ENCODE results near the gene PEX7.
"Not testable (repeated sequence)": the region's sequence is repeated elsewhere in the genome, so short reads cannot be mapped to it uniquely, and the experiment has no call there.

Gene PEX7

DNA sequence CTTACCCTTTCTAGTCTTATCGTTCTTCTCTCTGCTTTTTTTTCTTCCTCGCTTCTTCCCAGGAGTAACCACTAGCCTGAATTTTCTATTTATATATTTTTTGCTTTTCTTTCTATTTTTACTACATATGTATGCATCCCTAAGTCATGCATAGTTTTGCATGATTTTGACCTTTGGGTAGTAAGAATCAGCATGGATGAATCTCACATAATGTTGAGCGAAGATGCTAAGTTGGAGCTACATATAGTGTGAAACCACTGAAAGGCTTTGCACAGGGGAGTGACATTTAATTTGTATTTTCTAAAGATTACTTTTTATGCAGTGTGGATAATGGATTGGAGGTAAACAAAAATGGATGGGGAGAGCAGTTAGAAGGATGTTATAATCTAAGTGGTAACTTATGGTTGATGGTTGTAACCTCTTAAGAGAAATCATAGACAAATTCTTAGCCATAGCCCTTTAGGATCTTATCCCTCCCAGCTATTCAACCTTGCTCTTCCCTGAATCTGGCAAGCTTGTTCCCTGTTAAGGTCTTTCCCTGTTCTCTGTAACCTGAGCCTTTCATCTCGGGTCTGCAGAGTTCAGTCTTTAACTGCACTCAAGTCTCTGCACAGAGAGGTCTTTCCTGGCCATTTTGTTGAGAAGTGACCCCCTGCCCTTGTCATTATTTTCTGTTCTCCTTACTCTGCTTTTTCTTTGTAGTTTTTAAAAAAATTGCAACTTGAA, 18.0 kb downstream of the PEX7 start:
- Histone ChIP-seq H3K4me2 (no peak overlapping the region), H3K9me3 (replicated peaks in 1 of 11) (no peaks in the 10 kb centered on the region), H3K27me3 (no peaks in the 10 kb centered on the region), H3K27ac (no peak overlapping the region), H4K20me1 (no peaks in the 10 kb centered on the region; a peak in 1 of 22 replicates), H3K4me3 (no peak overlapping the region), H3K36me3 (peaks cover 0 to 14% (median 4%) of the 10 kb centered on the region in 11 experiments; a peak in 3 of 22 replicates), H3K4me1 (no peaks in the 10 kb centered on the region), H3K9ac (no peak overlapping the region)
- TF ChIP-seq Cebpa-rat (IDR thresholded peaks at IDR 0.05), result no peak

DNA sequence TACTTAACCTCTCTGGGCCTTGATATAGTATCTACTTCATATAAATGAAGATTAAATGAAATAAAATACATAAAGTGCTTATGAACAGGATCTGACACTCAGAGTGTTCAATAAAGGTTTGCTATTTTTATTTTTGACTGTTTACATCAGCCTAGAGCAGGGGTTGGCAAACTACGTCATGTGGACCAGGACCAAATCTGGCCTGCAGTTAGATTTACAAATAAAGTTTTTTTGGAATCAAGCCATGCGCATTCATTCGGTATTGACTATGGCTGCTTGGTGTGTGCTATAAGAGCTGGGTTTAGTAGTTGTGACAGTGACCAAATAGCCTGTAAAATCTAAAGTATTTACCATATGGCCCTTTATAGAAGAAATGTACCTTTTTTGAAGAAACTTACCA, 20.8 kb downstream of the PEX7 start:
- no peak for TF ChIP-seq Cebpa-rat (IDR thresholded peaks at IDR 0.05)
- Histone ChIP-seq H3K9me3 (replicated peaks in 1 of 11) (peaks cover 0 to 5% (median 0%) of the 10 kb centered on the region in 11 experiments; a peak in 1 of 22 replicates), H3K9ac (no peak overlapping the region), H3K27me3 (no peaks in the 10 kb centered on the region), H3K27ac (no peak overlapping the region), H3K4me1 (no peaks in the 10 kb centered on the region), H4K20me1 (no peaks in the 10 kb centered on the region; a peak in 1 of 22 replicates), H3K36me3 (peaks cover 0 to 13% (median 0%) of the 10 kb centered on the region in 11 experiments; a peak in 2 of 22 replicates), H3K4me3 (no peak overlapping the region), H3K4me2 (no peak overlapping the region)

DNA sequence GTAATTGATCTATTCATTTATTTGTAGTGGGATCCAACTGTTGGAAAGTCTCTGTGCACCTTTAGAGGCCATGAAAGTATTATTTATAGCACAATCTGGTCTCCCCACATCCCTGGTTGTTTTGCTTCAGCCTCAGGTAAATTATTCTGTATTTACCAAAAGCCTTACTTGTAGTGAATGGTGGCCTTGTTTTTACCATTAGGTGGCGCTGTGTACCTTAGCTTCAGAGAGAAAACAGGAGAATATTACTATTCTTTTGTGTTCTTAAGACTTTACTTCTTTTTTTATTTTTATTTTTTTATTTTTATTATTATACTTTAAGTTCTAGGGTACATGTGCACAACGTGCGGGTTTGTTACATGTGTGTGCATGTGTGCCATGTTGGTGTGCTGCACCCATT, 23.7 kb downstream of the PEX7 start:
- H3K27me3 ChIP-seq, result no peaks in the 10 kb centered on the region
- H3K4me3 ChIP-seq, result no peak overlapping the region
- peaks cover 0 to 20% (median 5%) of the 10 kb centered on the region in 11 experiments; a peak in 6 of 22 replicates for H3K36me3 ChIP-seq
- no peak overlapping the region for H3K27ac ChIP-seq
- H3K4me1 ChIP-seq, result no peaks in the 10 kb centered on the region
- peaks cover 0 to 13% (median 4%) of the 10 kb centered on the region in 11 experiments; a peak in 6 of 22 replicates for H3K9me3 ChIP-seq (replicated peaks in 1 of 11)
- no peaks in the 10 kb centered on the region for H4K20me1 ChIP-seq
- no peak overlapping the region for H3K9ac ChIP-seq
- H3K4me2 ChIP-seq, result no peak overlapping the region
- no peak for TF ChIP-seq Cebpa-rat (IDR thresholded peaks at IDR 0.05)

GRCh38 chr6:136846477-136846876, 24.1 kb downstream of the PEX7 start:
- not testable (repeated sequence) for H3K4me1 ChIP-seq, H3K27ac ChIP-seq, H3K4me3 ChIP-seq, H3K27me3 ChIP-seq, H3K4me2 ChIP-seq, H4K20me1 ChIP-seq, H3K9ac ChIP-seq
- H3K36me3 ChIP-seq, result peaks cover 0 to 20% (median 5%) of the 10 kb centered on the region in 11 experiments; a peak in 6 of 22 replicates
- peaks cover 0 to 13% (median 4%) of the 10 kb centered on the region in 11 experiments; a peak in 6 of 22 replicates for H3K9me3 ChIP-seq (replicated peaks in 1 of 11)

- Histone ChIP-seq H3K36me3 (peaks cover 0 to 18% (median 8%) of the 10 kb centered on the region in 11 experiments; a peak in 7 of 22 replicates), H3K9me3 (replicated peaks in 1 of 11) (peaks cover 0 to 18% (median 8%) of the 10 kb centered on the region in 11 experiments; a peak in 10 of 22 replicates)
- not testable (repeated sequence) for H3K4me2 ChIP-seq, H3K4me3 ChIP-seq, H4K20me1 ChIP-seq, H3K27me3 ChIP-seq, H3K27ac ChIP-seq, H3K4me1 ChIP-seq, H3K9ac ChIP-seq
Measured at GRCh38 chr6:136849979-136850563, 27.7 kb downstream of the PEX7 start.

GRCh38 chr6:136859430-136859829, 37.0 kb downstream of the PEX7 start:
- Histone ChIP-seq H4K20me1 (no peaks in the 10 kb centered on the region), H3K27ac (no peak overlapping the region), H3K27me3 (no peaks in the 10 kb centered on the region), H3K9ac (no peak overlapping the region), H3K4me2 (peak overlapping the region in 5 of 11 experiments; percentile 32 to 60 (median 48); a peak in 9 of 22 replicates), H3K9me3 (replicated peaks in 1 of 11) (no peaks in the 10 kb centered on the region; a peak in 1 of 22 replicates), H3K36me3 (peaks cover 0 to 13% (median 5%) of the 10 kb centered on the region in 11 experiments; a peak in 6 of 22 replicates), H3K4me1 (peaks cover 0 to 11% (median 3%) of the 10 kb centered on the region in 10 experiments; a peak in 9 of 20 replicates), H3K4me3 (no peak overlapping the region)
- no peak for TF ChIP-seq Cebpa-rat (IDR thresholded peaks at IDR 0.05)

- Histone ChIP-seq H3K9me3 (replicated peaks in 1 of 11) (no peaks in the 10 kb centered on the region), H4K20me1 (no peaks in the 10 kb centered on the region), H3K4me3 (no peak overlapping the region), H3K4me1 (peaks cover 0 to 11% (median 3%) of the 10 kb centered on the region in 10 experiments; a peak in 9 of 20 replicates), H3K36me3 (peaks cover 0 to 13% (median 3%) of the 10 kb centered on the region in 11 experiments; a peak in 6 of 22 replicates), H3K4me2 (peak overlapping the region in 4 of 11 experiments; percentile 32 to 60 (median 48); a peak in 3 of 22 replicates), H3K27me3 (no peaks in the 10 kb centered on the region), H3K9ac (no peak overlapping the region), H3K27ac (no peak overlapping the region)
- TF ChIP-seq Cebpa-rat (IDR thresholded peaks at IDR 0.05), result no peak
Measured at GRCh38 chr6:136860043-136860442, 37.7 kb downstream of the PEX7 start.

DNA sequence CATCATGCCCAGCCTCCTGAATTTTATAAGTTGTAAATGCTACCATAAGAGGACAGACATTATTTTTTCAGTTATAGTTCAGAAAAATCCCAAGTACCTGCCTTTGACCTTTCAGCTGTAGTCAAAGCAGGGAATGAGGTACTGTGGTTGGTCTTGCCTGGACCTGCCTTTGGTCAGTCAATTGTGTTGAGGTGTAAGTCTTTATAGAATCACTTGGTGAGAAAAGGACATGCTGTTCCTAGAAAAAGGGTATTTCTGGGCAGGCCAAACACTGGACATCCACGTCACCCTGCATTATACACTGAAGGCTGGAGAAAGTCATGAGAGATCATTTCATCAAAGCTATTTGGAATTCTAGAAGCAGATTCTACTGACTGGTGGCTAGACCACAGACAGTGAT, 40.3 kb downstream of the PEX7 start:
- no peak for TF ChIP-seq Cebpa-rat (IDR thresholded peaks at IDR 0.05)
- Histone ChIP-seq H3K27me3 (no peaks in the 10 kb centered on the region), H3K36me3 (no peaks in the 10 kb centered on the region; a peak in 1 of 22 replicates), H3K27ac (no peak overlapping the region), H3K9ac (no peak overlapping the region), H3K9me3 (replicated peaks in 1 of 11) (no peaks in the 10 kb centered on the region), H3K4me1 (peaks cover 0 to 11% (median 3%) of the 10 kb centered on the region in 10 experiments; a peak in 9 of 20 replicates), H3K4me3 (no peak overlapping the region), H4K20me1 (no peaks in the 10 kb centered on the region), H3K4me2 (no peak overlapping the region)

DNA sequence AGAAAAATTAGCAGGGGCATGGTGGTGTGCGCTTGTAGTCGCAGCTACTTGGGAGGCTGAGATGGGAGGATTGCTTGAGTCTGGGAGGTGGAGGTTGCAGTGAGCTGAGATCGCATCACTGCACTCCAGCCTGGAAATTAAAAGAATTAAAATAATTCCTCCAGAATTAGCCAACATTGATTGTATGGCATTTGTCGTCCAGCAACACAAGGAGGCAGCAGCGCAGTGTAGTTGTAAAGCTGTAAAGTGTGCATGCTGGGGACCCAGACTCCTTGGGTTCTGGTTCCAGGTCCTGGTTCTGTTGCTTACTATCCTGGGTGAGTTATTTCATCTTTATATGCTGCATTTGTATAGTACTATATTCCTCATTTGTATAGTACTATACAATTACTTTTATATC, 41.4 kb downstream of the PEX7 start:
- Histone ChIP-seq H3K9me3 (replicated peaks in 1 of 11) (no peaks in the 10 kb centered on the region), H3K9ac (no peak overlapping the region), H3K4me2 (no peak overlapping the region), H3K27ac (no peak overlapping the region), H3K27me3 (no peaks in the 10 kb centered on the region), H3K4me3 (no peak overlapping the region), H3K36me3 (no peaks in the 10 kb centered on the region; a peak in 1 of 22 replicates), H3K4me1 (peaks cover 0 to 11% (median 3%) of the 10 kb centered on the region in 10 experiments; a peak in 9 of 20 replicates), H4K20me1 (no peaks in the 10 kb centered on the region)
- no peak for TF ChIP-seq Cebpa-rat (IDR thresholded peaks at IDR 0.05)
